Endodermal cell (in vitro differentiated cells): Measurements from ENCODE around the gene DOP1A. TPM values are rescaled to one million over a fixed set of nuclear protein-coding genes. Genes with fewer than 3 reads are reported as not detected.

ENCODE experiments used
- DNase-seq: peaks from one replicate; pipeline ENCODE4 v3.0.0-alpha.2; 2017
- H3K27ac ChIP-seq: 2 replicates; pipeline ENCODE4 v1.5.1; 2013; ENCODE audit warnings: mild to moderate bottlenecking, low read depth, low read length, moderate library complexity
- H3K27me3 ChIP-seq: 2 replicates; pipeline ENCODE4 v1.6.1; 2013; ENCODE audit warnings: mild to moderate bottlenecking, low read length, moderate library complexity; ENCODE audit not compliant: insufficient read depth, control insufficient read depth, poor library complexity, severe bottlenecking
- H3K36me3 ChIP-seq: 2 replicates; pipeline ENCODE4 v1.7.0; 2013; ENCODE audit warnings: mild to moderate bottlenecking, low read length, moderate library complexity; ENCODE audit not compliant: control insufficient read depth, insufficient read depth
- H3K4me1 ChIP-seq: one replicate; pipeline ENCODE4 v1.7.0; 2013; ENCODE audit warnings: low read length; ENCODE audit not compliant: control insufficient read depth, insufficient read depth
- H3K4me3 ChIP-seq: 2 replicates; pipeline ENCODE4 v1.5.1; 2013; ENCODE audit warnings: mild to moderate bottlenecking, low read length, moderate library complexity
- H3K9ac ChIP-seq: 2 replicates; pipeline ENCODE4 v1.6.1; 2013; ENCODE audit warnings: mild to moderate bottlenecking, low read length, moderate library complexity; ENCODE audit not compliant: poor library complexity, severe bottlenecking; ENCODE audit errors: extremely low read depth
- H3K9me3 ChIP-seq: 2 replicates; pipeline ENCODE4 v1.6.1; 2013; ENCODE audit warnings: mild to moderate bottlenecking, low read length, moderate library complexity; ENCODE audit not compliant: control insufficient read depth
- H3K27ac Mint-ChIP-seq: 2 replicates; pipeline ENCODE4 v1.8.0; 2020; ENCODE audit warnings: mixed read lengths
- H3K27me3 Mint-ChIP-seq: 2 replicates; pipeline ENCODE4 v1.8.0; 2021; ENCODE audit warnings: mild to moderate bottlenecking, mixed read lengths; ENCODE audit not compliant: insufficient read depth
- H3K36me3 Mint-ChIP-seq: 2 replicates; pipeline ENCODE4 v1.8.0; 2020; ENCODE audit warnings: low read depth, mixed read lengths
- H3K4me1 Mint-ChIP-seq: 2 replicates; pipeline ENCODE4 v1.8.0; 2020; ENCODE audit warnings: mixed read lengths
- H3K4me3 Mint-ChIP-seq: 2 replicates; pipeline ENCODE4 v1.8.0; 2020; ENCODE audit warnings: mild to moderate bottlenecking, moderate library complexity, mixed read lengths
- H3K9me3 Mint-ChIP-seq: 2 replicates; pipeline ENCODE4 v1.8.0; 2020; ENCODE audit warnings: mild to moderate bottlenecking, mixed read lengths
- whole genome bisulfite sequencing, 2 experiments: methylation state at CpG; one replicate each; pipeline versions ENCODE4 v1.1.5 to v1.1.7; 2013; ENCODE audit warnings: missing lambda C conversion rate in 2 of 2, mixed read lengths in 1 of 2; ENCODE audit not compliant: insufficient coverage in 1 of 2, insufficient read length in 1 of 2; 5-methylcytosine and 5-hydroxymethylcytosine counted together
- total RNA-seq, 2 donors: library from RNA; stranded (reverse); fragmentation: NEBNext Ultra II Directional in 1 of 2; extraction: Animal tissue kit (Norgen Biotek cat#: 25700) in 1 of 2; gene quantifications; 2 replicates in 1 of 2; 3 replicates in 1 of 2; pipeline ENCODE4 v1.2.1, GENCODE V29; 2021
- TF ChIP-seq, protein P1 (sequence below): fragments of 200-600 bp; sonication (generic); conservative IDR thresholded peaks from 2 replicates; pipeline ENCODE4 v1.5.0; 2021; ENCODE audit warnings: antibody characterized with exemption, mild to moderate bottlenecking

DOP1A gene
- total RNA-seq, 2 donors from 2014 or later = 32.2 to 36.0 TPM

DNA sequence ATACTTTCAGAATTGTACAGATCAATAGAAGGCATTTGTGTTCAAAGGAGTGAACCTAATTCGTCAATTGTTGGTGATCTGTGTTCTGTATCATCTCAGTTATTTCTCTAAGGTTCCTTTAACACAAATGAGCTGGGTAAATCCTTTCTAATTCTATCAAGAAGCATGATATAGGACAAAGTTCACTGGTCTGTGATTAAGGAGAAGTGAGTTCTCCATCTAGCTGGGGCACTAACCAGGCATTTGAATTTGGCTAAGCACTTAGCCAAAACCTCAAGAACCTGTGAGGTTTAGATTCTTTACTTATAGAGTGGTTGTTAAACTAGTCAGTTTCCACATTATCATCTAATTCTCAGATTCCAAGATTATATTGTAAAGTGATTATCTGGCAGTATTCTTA, 50.3 kb downstream of the DOP1A start:
- no peak overlapping the region for H3K4me3 ChIP-seq
- H3K4me1 Mint-ChIP-seq = peaks cover 1% of the 10 kb centered on the region
- H3K9me3 Mint-ChIP-seq = no peaks in the 10 kb centered on the region
- no peak overlapping the region for H3K27ac ChIP-seq
- H3K4me1 ChIP-seq = no peaks in the 10 kb centered on the region
- H3K9ac ChIP-seq = no peak overlapping the region
- no peak overlapping the region for H3K27ac Mint-ChIP-seq
- H3K27me3 Mint-ChIP-seq = no peaks in the 10 kb centered on the region
- no peaks in the 10 kb centered on the region for H3K9me3 ChIP-seq
- H3K4me3 Mint-ChIP-seq = no peak overlapping the region
- H3K27me3 ChIP-seq = no peaks in the 10 kb centered on the region
- TF ChIP-seq, protein P1, sequence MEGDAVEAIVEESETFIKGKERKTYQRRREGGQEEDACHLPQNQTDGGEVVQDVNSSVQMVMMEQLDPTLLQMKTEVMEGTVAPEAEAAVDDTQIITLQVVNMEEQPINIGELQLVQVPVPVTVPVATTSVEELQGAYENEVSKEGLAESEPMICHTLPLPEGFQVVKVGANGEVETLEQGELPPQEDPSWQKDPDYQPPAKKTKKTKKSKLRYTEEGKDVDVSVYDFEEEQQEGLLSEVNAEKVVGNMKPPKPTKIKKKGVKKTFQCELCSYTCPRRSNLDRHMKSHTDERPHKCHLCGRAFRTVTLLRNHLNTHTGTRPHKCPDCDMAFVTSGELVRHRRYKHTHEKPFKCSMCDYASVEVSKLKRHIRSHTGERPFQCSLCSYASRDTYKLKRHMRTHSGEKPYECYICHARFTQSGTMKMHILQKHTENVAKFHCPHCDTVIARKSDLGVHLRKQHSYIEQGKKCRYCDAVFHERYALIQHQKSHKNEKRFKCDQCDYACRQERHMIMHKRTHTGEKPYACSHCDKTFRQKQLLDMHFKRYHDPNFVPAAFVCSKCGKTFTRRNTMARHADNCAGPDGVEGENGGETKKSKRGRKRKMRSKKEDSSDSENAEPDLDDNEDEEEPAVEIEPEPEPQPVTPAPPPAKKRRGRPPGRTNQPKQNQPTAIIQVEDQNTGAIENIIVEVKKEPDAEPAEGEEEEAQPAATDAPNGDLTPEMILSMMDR = no peak
- 90% methylated on average over 1 of the region's 1 CpG; no CpG with 5 or more reads in 1 of the 2 experiments for WGBS, 2 experiments
- H3K36me3 Mint-ChIP-seq = peaks cover 25% of the 10 kb centered on the region
- no peak for DNase-seq
- peaks cover 63% of the 10 kb centered on the region for H3K36me3 ChIP-seq

DNA sequence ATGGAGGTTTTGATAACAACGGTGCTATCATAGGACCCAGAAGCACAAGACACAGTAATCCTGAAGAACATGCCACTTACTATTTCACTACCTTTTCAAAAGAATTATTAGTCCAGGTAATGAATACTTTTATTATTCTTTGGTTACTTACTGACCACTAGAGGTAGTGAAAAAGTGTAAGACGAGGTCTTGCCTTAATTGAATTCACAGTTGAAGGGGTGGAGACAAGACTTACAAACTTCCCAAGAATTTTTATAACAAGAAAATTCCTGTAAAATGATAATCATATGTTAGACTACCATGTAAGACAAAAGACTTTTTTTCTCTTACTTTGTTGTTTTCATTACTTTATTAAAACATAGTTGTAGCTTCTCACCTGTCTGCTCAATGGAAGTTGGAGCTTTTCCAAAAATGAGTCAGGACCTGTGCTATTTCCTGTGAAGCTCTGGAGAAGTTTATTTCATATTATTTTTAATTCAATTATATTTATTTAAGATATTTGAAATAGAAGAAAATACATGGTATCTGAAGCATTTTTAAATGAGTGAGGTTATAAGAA, 52.4 kb downstream of the DOP1A start:
- Histone ChIP-seq H3K36me3 (peaks cover 72% of the 10 kb centered on the region), H3K9ac (no peak overlapping the region), H3K4me1 (no peaks in the 10 kb centered on the region), H3K27ac (no peak overlapping the region), H3K9me3 (no peaks in the 10 kb centered on the region), H3K4me3 (no peak overlapping the region), H3K27me3 (no peaks in the 10 kb centered on the region)
- peaks cover 36% of the 10 kb centered on the region for H3K36me3 Mint-ChIP-seq
- 79% methylated on average over 2 of the region's 2 CpGs; no CpG with 5 or more reads in 1 of the 2 experiments for WGBS, 2 experiments
- H3K27ac Mint-ChIP-seq = no peak overlapping the region
- DNase-seq = no peak
- H3K4me1 Mint-ChIP-seq = peaks cover 1% of the 10 kb centered on the region
- TF ChIP-seq, protein P1 = no peak
- H3K27me3 Mint-ChIP-seq = no peaks in the 10 kb centered on the region
- H3K4me3 Mint-ChIP-seq = no peak overlapping the region
- no peaks in the 10 kb centered on the region for H3K9me3 Mint-ChIP-seq

GRCh38 chr6:83124553-83124952, 57.1 kb downstream of the DOP1A start:
- H3K9me3 Mint-ChIP-seq = no peaks in the 10 kb centered on the region

More at GRCh38 chr6:83124553-83124952, 57.1 kb downstream of the DOP1A start:
- H3K27ac ChIP-seq = no peak overlapping the region
- H3K4me1 Mint-ChIP-seq = peaks cover 3% of the 10 kb centered on the region
- H3K4me3 ChIP-seq = no peak overlapping the region
- H3K36me3 ChIP-seq = peaks cover 91% of the 10 kb centered on the region
- H3K4me3 Mint-ChIP-seq = no peak overlapping the region
- no peak for DNase-seq
- WGBS, 2 experiments = 90 to 100% methylated on average over 2 to 3 of the region's 3 CpGs
- no peaks in the 10 kb centered on the region for H3K27me3 ChIP-seq
- no peak overlapping the region for H3K9ac ChIP-seq
- H3K9me3 ChIP-seq = no peaks in the 10 kb centered on the region
- TF ChIP-seq, protein P1 = no peak
- peaks cover 54% of the 10 kb centered on the region for H3K36me3 Mint-ChIP-seq
- H3K27me3 Mint-ChIP-seq = no peaks in the 10 kb centered on the region
- peak overlapping the region; percentile 1 for H3K27ac Mint-ChIP-seq
- no peaks in the 10 kb centered on the region for H3K4me1 ChIP-seq
